ENCODE data around the gene SHMT2. TPM values are rescaled to one million over a fixed set of nuclear protein-coding genes. Genes with fewer than 3 reads are reported as not detected.

Gene SHMT2
- total RNA-seq, 1 experiment from 2014 or later = 280 TPM

- Histone ChIP-seq H3K9ac (ENCODE audit: low read length) (no peak overlapping the region), H3K27me3 (ENCODE audit: insufficient read depth, low read length) (no peaks in the 10 kb centered on the region), H2AFZ (ENCODE audit: low read depth, low read length, poor library complexity, severe bottlenecking) (no peak overlapping the region), H4K20me1 (ENCODE audit: insufficient read depth) (no peaks in the 10 kb centered on the region), H3K4me2 (ENCODE audit: low read length) (no peak overlapping the region), H3K4me1 (ENCODE audit: control insufficient read depth in 1 of 2, insufficient read depth in 2 of 2, low read length in 2 of 2) (peaks cover 6 to 34% of the 10 kb centered on the region in 2 experiments; a peak in 3 of 4 replicates), H3K36me3 (ENCODE audit: control insufficient read depth in 1 of 2, insufficient read depth in 2 of 2, low read length in 2 of 2) (no peaks in the 10 kb centered on the region), H3K27ac (ENCODE audit: low read depth, low read length) (no peak overlapping the region), H3K9me2 (ENCODE audit: insufficient read depth) (no peaks in the 10 kb centered on the region), H3K9me3 (ENCODE audit: control insufficient read depth in 1 of 2, insufficient read depth in 1 of 2, low read depth in 1 of 2, low read length in 2 of 2) (no peaks in the 10 kb centered on the region), H3K4me3 (replicated peaks in 1 of 2; ENCODE audit: low read depth in 1 of 2, low read length in 2 of 2) (no peak overlapping the region), H3K79me2 (ENCODE audit: insufficient read depth, low read length) (no peaks in the 10 kb centered on the region)
- no peak for ATAC-seq
- TF ChIP-seq ZBTB33 (IDR thresholded peaks at IDR 0.05; ENCODE audit: extremely low read depth, insufficient replicate concordance, low read length) = no peak
- no peak for TF ChIP-seq SRF (IDR thresholded peaks at IDR 0.05; ENCODE audit: low read depth)
- no peak for TF ChIP-seq EGR1 (IDR thresholded peaks at IDR 0.05; ENCODE audit: low read depth)
- TF ChIP-seq SP1 (IDR thresholded peaks at IDR 0.05; ENCODE audit: low read depth) = no peak
- TF ChIP-seq ELF1 (IDR thresholded peaks at IDR 0.05; ENCODE audit: borderline replicate concordance, low read depth) = no peak
- TF ChIP-seq CEBPB (IDR thresholded peaks at IDR 0.05; ENCODE audit: low read depth) = no peak
- BruUV-seq (replicated peaks) = no TSS peak
- intact Hi-C loops (cut with micrococcal nuclease) = no loop called here
- ChIA-PET POLR2A (no interaction called here), CTCF (interaction anchor here (1.2 kb wide), 1 partner anchor 21 kb away, joined by 3 read pairs; no protein-coding TSS in a partner anchor), RAD21 (ENCODE audit: low non-redundant PET in 1 of 2, low total read pairs in 2 of 2, uncharacterized antibody in 2 of 2, unreplicated experiment in 2 of 2) (no interaction called here)
- no peak for DNase-seq (ENCODE audit: low read depth, low spot score)
Measured at GRCh38 chr12:57219205-57219992, 10.1 kb upstream of the SHMT2 start.
